Embryonic facial prominence (tissue), 1 donor: Measurements from ENCODE around the gene TMEM37.

Experiments used
- DNase-seq: peaks from one replicate; pipeline ENCODE4 v3.0.0-alpha.2; 2016; ENCODE audit errors: extremely low spot score

The TMEM37 gene

GRCh38 chr2:119419065-119419464 is 12.6 kb upstream of the TMEM37 start:
- no peak for DNase-seq

GRCh38 chr2:119419803-119420508 is 11.7 kb upstream of the TMEM37 start:
- no peak for DNase-seq

- DNase-seq = no peak
These were observed 10.3 kb upstream of the TMEM37 start for GRCh38 chr2:119421304-119421703.

GRCh38 chr2:119421741-119422140 is 9.9 kb upstream of the TMEM37 start:
- no peak for DNase-seq

- DNase-seq = no peak
These were observed 9.1 kb upstream of the TMEM37 start for GRCh38 chr2:119422360-119423107.

GRCh38 chr2:119423108-119423444 is 8.6 kb upstream of the TMEM37 start:
- DNase-seq = no peak

GRCh38 chr2:119423811-119424210 is 7.8 kb upstream of the TMEM37 start:
- no peak for DNase-seq

GRCh38 chr2:119424284-119425118 is 7.2 kb upstream of the TMEM37 start:
- no peak for DNase-seq

GRCh38 chr2:119425119-119425405 is 6.6 kb upstream of the TMEM37 start:
- no peak for DNase-seq

GRCh38 chr2:119425620-119426395 is 5.8 kb upstream of the TMEM37 start:
- no peak for DNase-seq

GRCh38 chr2:119426396-119426675 is 5.3 kb upstream of the TMEM37 start:
- DNase-seq = no peak

GRCh38 chr2:119426801-119427395 is 4.8 kb upstream of the TMEM37 start:
- no peak for DNase-seq

- DNase-seq = no peak
These were observed 3.9 kb upstream of the TMEM37 start for GRCh38 chr2:119427756-119428155.

- DNase-seq = no peak
These were observed 3.0 kb upstream of the TMEM37 start for GRCh38 chr2:119428488-119429224.

- DNase-seq = no peak
These were observed 2.3 kb upstream of the TMEM37 start for GRCh38 chr2:119429225-119429981.

- no peak for DNase-seq
These were observed 1.6 kb upstream of the TMEM37 start for GRCh38 chr2:119430023-119430498.

GRCh38 chr2:119431976-119432850 is 559 bp downstream of the TMEM37 start:
- DNase-seq = no peak

- no peak for DNase-seq
These were observed 1.3 kb downstream of the TMEM37 start for GRCh38 chr2:119432851-119433522.
